Lower leg skin (tissue), 4 donors: Measurements from ENCODE around the gene EMP2. TPM values are rescaled to one million over a fixed set of nuclear protein-coding genes. Genes with fewer than 3 reads are reported as not detected.

ENCODE experiments used
- DNase-seq, 2 donors: peaks; one replicate each; pipeline ENCODE4 v3.0.0-alpha.2; 2019; ENCODE audit warnings: low spot score in 2 of 2
- H3K4me3 ChIP-seq: fragments of 200-600 bp; sonication (generic); 2 replicates; pipeline ENCODE4 v1.5.1; 2017; ENCODE audit warnings: mild to moderate bottlenecking, low read depth; ENCODE audit not compliant: poor library complexity, severe bottlenecking
- POLR2A ChIP-seq, 2 donors: fragments of 450-650 bp; IDR thresholded peaks; one replicate each; pipeline ENCODE4 v1.6.1; 2016 to 2017; ENCODE audit warnings: antibody characterized with exemption in 2 of 2, mild to moderate bottlenecking in 1 of 2, moderate library complexity in 1 of 2
- WGBS, 2 donors: methylation state at CpG; one replicate each; pipeline ENCODE4 v1.1.5; 2018; 5-methylcytosine and 5-hydroxymethylcytosine counted together
- intact Hi-C: fragments of 100-400 bp; cut with DNase I; formaldehyde crosslinking; loops from one replicate; pipeline ENCODE4 v1.15.0; 2023; ENCODE audit warnings: low total_unique reads
- total RNA-seq, 4 donors: library from RNA; depleted of rRNA; stranded (reverse); fragments of >200 nt; gene quantifications; one replicate each; pipeline ENCODE4 v1.1.0, GENCODE V29; 2016
- TF ChIP-seq, protein P1 (sequence below), 3 donors: fragments of 450-650 bp; IDR thresholded peaks; one replicate each; pipeline ENCODE4 v1.5.1; 2016; ENCODE audit warnings: antibody characterized with exemption in 3 of 3, mild to moderate bottlenecking in 3 of 3, moderate library complexity in 2 of 3

EMP2 gene
- total RNA-seq, 4 donors from 2014 or later: 74.1 to 167 (median 104) TPM

DNA sequence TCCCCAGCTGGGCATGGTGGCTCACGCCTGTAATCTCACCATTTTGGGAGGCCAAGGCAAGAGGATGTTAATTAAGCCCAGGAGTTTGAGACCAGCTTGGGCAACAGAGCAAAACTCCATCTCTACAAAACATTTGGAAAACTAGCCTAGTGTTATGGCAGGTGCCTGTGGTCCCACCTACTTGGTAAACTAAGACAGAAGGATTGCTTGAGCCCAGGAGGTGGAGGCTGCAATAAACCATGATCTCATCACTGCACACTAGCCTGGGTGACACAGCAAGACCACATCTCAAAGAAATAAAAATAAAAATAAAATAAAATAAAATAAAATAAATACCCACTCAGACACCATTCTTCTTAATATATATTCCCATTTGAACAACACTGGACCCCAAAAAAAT is 32.0 kb downstream of the EMP2 start:
- no peak for DNase-seq
- intact Hi-C loops: no loop called here
- H3K4me3 ChIP-seq: no peak overlapping the region
- WGBS, 2 donors: 96 to 100% methylated on average over 1 of the region's 1 CpG
- TF ChIP-seq POLR2A (IDR thresholded peaks at IDR 0.05): no peak
- TF ChIP-seq, protein P1, sequence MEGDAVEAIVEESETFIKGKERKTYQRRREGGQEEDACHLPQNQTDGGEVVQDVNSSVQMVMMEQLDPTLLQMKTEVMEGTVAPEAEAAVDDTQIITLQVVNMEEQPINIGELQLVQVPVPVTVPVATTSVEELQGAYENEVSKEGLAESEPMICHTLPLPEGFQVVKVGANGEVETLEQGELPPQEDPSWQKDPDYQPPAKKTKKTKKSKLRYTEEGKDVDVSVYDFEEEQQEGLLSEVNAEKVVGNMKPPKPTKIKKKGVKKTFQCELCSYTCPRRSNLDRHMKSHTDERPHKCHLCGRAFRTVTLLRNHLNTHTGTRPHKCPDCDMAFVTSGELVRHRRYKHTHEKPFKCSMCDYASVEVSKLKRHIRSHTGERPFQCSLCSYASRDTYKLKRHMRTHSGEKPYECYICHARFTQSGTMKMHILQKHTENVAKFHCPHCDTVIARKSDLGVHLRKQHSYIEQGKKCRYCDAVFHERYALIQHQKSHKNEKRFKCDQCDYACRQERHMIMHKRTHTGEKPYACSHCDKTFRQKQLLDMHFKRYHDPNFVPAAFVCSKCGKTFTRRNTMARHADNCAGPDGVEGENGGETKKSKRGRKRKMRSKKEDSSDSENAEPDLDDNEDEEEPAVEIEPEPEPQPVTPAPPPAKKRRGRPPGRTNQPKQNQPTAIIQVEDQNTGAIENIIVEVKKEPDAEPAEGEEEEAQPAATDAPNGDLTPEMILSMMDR (IDR thresholded peaks at IDR 0.05): no peak

DNA sequence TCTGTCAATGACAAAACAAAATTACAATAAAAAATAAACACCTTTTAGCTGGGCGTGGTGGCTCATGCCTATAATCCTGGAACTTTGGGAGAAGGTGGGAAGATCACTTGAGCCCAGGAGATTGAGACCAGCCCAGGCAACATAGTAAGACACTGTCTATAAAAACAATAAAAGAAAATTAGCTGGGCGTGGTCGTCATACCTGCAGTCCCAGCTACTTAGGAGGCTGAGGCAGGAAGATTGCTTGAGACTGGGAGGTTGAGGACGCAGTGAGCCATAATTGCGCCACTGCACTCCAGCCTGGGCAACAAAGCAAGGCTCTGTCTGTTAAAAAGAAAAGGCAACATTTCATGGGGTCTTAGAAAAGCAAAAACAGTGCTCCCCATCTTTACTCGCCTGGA is 32.7 kb downstream of the EMP2 start:
- H3K4me3 ChIP-seq: no peak overlapping the region
- WGBS, 2 donors: 96 to 97% methylated on average over 6 of the region's 6 CpGs
- intact Hi-C loops: no loop called here
- TF ChIP-seq, protein P1 (IDR thresholded peaks at IDR 0.05): no peak
- no peak for TF ChIP-seq POLR2A (IDR thresholded peaks at IDR 0.05)
- DNase-seq: no peak

DNA sequence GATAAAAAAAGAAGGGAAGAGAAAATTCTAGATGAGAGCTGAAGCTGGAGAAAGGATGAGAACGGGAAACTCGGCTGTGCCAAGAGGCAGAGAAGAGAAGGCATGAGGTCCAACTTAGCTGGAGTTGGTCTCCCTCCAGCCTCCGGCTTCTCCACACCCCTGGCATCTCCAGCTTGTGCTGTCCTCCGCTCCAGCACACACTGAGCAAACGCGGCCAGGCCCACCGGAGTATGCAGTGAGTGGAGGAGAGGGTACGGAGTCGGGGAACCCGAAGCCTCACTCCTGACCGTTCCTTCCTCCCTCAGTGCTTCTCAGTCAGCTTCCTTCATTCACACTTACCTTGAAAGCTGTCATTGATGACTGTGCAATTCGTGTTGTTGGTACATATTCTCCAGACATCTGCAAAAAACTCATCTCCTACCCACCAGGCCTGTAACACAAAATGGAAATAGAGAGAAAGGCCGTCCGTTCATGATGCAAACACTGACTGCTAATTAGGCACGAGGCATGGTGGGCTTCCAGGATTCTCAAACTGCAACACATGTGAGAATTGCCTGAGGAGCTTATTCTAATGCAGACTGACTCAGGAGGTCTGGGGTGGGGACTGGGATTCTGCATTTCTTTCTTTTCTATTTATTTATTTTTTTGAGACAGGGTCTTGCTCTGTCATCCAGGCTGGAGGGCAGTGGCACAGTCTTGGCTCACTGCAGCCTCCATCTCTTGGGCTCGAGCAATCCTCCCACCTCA is 37.0 kb downstream of the EMP2 start:
- TF ChIP-seq, protein P1 (IDR thresholded peaks at IDR 0.05): no peak
- no peak for TF ChIP-seq POLR2A (IDR thresholded peaks at IDR 0.05)
- intact Hi-C loops: no loop called here
- no peak for DNase-seq
- no peak overlapping the region for H3K4me3 ChIP-seq
- WGBS, 2 donors: 79 to 87% methylated on average over 16 of the region's 16 CpGs

DNA sequence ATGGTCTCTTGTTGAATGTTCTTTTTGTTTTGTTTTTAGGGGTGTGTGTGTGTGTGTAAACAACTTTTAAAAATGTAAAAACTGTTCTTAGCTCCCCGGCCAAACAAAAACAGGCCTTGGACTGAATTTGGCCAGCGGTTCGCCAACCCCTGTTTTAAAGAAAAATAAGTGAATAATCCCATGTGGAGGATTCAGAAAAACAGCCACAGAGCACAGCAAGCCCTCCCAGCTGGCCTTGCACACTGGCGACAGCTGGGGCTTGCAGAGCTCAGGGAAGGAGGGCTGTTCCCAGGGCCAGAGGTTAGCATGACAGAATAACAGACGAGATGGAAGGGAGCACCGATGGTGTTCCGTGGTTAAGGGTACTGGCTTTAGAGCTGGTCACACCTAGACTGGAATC is 39.0 kb downstream of the EMP2 start:
- intact Hi-C loops: no loop called here
- no peak overlapping the region for H3K4me3 ChIP-seq
- 74 to 86% methylated on average over 7 of the region's 7 CpGs for WGBS, 2 donors
- no peak for TF ChIP-seq POLR2A (IDR thresholded peaks at IDR 0.05)
- TF ChIP-seq, protein P1 (IDR thresholded peaks at IDR 0.05): no peak
- DNase-seq: no peak

DNA sequence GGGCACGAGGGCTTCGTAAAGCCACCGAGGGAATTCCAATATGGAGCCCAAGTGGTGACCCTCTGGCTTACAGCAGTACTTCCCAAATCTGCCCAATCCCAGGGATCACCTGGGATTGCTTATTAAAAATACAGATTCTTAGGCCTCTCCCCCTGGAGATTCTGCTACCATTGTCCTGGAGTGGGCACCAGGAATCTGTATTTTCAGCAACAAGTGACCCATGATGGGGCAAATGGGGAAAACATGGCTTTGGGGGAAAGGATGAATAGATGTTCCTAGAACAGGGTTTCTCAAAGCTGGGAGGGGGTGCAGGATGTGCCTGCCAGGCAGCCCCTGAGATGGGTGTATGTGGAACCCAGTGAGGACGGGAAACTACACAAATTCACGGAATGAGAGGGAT is 40.6 kb downstream of the EMP2 start:
- TF ChIP-seq, protein P1 (IDR thresholded peaks at IDR 0.05): no peak
- no peak for TF ChIP-seq POLR2A (IDR thresholded peaks at IDR 0.05)
- intact Hi-C loops: no loop called here
- DNase-seq: no peak
- WGBS, 2 donors: 93 to 98% methylated on average over 5 of the region's 5 CpGs
- no peak overlapping the region for H3K4me3 ChIP-seq

DNA sequence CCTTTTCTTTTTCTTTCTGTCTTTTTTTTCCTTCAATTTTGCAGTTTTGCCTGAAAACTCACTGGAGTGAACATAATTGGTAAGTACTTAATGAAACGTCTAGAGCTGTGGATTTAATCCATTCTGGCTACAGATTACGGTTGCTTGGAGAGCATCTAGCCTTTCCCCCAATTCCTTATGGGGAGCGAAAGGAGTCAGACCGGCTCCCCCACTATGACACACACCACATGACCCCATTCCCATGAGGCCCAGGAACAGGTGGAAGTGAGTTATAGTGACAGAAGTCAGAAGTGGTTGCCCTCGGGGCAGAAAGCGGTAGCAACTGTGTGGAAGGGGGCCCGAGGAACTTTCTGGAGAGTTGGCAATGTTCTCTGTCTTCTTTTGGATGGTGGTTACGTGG is 41.2 kb downstream of the EMP2 start:
- WGBS, 2 donors: 72 to 80% methylated on average over 8 of the region's 8 CpGs
- no peak for TF ChIP-seq POLR2A (IDR thresholded peaks at IDR 0.05)
- TF ChIP-seq, protein P1 (IDR thresholded peaks at IDR 0.05): no peak
- no peak for DNase-seq
- no peak overlapping the region for H3K4me3 ChIP-seq
- intact Hi-C loops: no loop called here
